ENCODE measurements around the gene CEP128. TPM values are rescaled to one million over a fixed set of nuclear protein-coding genes. Genes with fewer than 3 reads are reported as not detected.

Gene CEP128
- total and polyA plus RNA-seq, 2 experiments from 2014 or later = 7.6 to 17.6 TPM

GRCh38 chr14:80981673-80982072 lies 40.1 kb upstream of the CEP128 start (continued):
- TF ChIP-seq REST (IDR thresholded peaks at IDR 0.05; ENCODE audit: unreplicated experiment) = no peak
- no peak for TF ChIP-seq CREB1 (CRISPR knock-in tag; IDR thresholded peaks at IDR 0.05; ENCODE audit: low read depth)
- no peak for TF ChIP-seq EZH2phosphoT487 (IDR thresholded peaks at IDR 0.05; ENCODE audit: unreplicated experiment)
- TF ChIP-seq ETS1 (IDR thresholded peaks at IDR 0.05) = no peak
- TF ChIP-seq STAT1 (IDR thresholded peaks at IDR 0.05; ENCODE audit: unreplicated experiment) = no peak
- no peak for TF ChIP-seq ZNF331 (CRISPR knock-in tag; IDR thresholded peaks at IDR 0.05; ENCODE audit: low read depth)
- no peak for TF ChIP-seq EZH2 (IDR thresholded peaks at IDR 0.05; ENCODE audit: low read depth, unreplicated experiment)

DNA sequence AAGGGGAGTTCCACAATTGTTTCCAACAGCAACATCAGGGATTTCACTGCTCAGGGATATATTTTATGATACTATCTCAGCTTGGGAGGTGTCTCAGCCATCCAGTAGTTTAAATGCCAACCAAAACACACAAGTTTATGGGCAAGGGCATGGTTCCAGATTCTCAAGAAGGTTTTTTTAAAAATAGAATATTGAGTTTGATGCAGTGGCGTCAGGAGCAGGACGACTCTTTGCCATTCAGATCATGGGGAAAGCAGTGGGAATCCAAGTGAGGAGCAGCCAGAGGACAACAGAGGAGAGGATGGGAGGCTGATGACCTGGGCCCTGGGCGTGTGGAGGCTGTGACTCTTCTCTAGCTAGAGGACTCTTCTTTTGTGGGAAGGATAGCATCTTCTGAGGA lies 39.6 kb upstream of the CEP128 start:
- H3K27ac Mint-ChIP-seq = no peak overlapping the region
- no peak for DNase-seq (ENCODE audit: low spot score)
- no peak overlapping the region for H2AFZ ChIP-seq
- peaks cover 8% of the 10 kb centered on the region for H3K27me3 Mint-ChIP-seq (ENCODE audit: insufficient read depth, low read depth, poor library complexity)
- no peaks in the 10 kb centered on the region for H3K79me2 ChIP-seq (replicated peaks; ENCODE audit: insufficient read depth)
- no peak overlapping the region for H3K4me3 Mint-ChIP-seq
- H3K4me1 Mint-ChIP-seq = no peaks in the 10 kb centered on the region
- no peaks in the 10 kb centered on the region for H3K36me3 ChIP-seq (ENCODE audit: insufficient read depth)
- no peaks in the 10 kb centered on the region for H3K9me3 Mint-ChIP-seq
- no peaks in the 10 kb centered on the region for H4K20me1 ChIP-seq (replicated peaks; ENCODE audit: insufficient read depth)
- no peaks in the 10 kb centered on the region for H3K36me3 Mint-ChIP-seq (ENCODE audit: low read depth)
- no peaks in the 10 kb centered on the region for H3K4me1 ChIP-seq (ENCODE audit: insufficient read depth)
- no peak overlapping the region for H3K4me3 ChIP-seq
- H3K27me3 ChIP-seq (ENCODE audit: insufficient read depth) = no peaks in the 10 kb centered on the region
- H3K27ac ChIP-seq (ENCODE audit: low read depth) = no peak overlapping the region
- H3K9me2 ChIP-seq (ENCODE audit: insufficient read depth) = peaks cover 4% of the 10 kb centered on the region
- no peaks in the 10 kb centered on the region for H3F3A ChIP-seq (replicated peaks; ENCODE audit: low read depth)
- no peak for ATAC-seq
- no peak overlapping the region for H3K4me2 ChIP-seq
- TF ChIP-seq CREB1 (CRISPR knock-in tag; IDR thresholded peaks at IDR 0.05; ENCODE audit: low read depth) (no peak), JUNB (IDR thresholded peaks at IDR 0.05; ENCODE audit: unreplicated experiment) (no peak), REST (IDR thresholded peaks at IDR 0.05; ENCODE audit: unreplicated experiment) (no peak), ETS1 (IDR thresholded peaks at IDR 0.05) (no peak), EZH2phosphoT487 (IDR thresholded peaks at IDR 0.05; ENCODE audit: unreplicated experiment) (no peak)
- TF ChIP-seq, protein P1, sequence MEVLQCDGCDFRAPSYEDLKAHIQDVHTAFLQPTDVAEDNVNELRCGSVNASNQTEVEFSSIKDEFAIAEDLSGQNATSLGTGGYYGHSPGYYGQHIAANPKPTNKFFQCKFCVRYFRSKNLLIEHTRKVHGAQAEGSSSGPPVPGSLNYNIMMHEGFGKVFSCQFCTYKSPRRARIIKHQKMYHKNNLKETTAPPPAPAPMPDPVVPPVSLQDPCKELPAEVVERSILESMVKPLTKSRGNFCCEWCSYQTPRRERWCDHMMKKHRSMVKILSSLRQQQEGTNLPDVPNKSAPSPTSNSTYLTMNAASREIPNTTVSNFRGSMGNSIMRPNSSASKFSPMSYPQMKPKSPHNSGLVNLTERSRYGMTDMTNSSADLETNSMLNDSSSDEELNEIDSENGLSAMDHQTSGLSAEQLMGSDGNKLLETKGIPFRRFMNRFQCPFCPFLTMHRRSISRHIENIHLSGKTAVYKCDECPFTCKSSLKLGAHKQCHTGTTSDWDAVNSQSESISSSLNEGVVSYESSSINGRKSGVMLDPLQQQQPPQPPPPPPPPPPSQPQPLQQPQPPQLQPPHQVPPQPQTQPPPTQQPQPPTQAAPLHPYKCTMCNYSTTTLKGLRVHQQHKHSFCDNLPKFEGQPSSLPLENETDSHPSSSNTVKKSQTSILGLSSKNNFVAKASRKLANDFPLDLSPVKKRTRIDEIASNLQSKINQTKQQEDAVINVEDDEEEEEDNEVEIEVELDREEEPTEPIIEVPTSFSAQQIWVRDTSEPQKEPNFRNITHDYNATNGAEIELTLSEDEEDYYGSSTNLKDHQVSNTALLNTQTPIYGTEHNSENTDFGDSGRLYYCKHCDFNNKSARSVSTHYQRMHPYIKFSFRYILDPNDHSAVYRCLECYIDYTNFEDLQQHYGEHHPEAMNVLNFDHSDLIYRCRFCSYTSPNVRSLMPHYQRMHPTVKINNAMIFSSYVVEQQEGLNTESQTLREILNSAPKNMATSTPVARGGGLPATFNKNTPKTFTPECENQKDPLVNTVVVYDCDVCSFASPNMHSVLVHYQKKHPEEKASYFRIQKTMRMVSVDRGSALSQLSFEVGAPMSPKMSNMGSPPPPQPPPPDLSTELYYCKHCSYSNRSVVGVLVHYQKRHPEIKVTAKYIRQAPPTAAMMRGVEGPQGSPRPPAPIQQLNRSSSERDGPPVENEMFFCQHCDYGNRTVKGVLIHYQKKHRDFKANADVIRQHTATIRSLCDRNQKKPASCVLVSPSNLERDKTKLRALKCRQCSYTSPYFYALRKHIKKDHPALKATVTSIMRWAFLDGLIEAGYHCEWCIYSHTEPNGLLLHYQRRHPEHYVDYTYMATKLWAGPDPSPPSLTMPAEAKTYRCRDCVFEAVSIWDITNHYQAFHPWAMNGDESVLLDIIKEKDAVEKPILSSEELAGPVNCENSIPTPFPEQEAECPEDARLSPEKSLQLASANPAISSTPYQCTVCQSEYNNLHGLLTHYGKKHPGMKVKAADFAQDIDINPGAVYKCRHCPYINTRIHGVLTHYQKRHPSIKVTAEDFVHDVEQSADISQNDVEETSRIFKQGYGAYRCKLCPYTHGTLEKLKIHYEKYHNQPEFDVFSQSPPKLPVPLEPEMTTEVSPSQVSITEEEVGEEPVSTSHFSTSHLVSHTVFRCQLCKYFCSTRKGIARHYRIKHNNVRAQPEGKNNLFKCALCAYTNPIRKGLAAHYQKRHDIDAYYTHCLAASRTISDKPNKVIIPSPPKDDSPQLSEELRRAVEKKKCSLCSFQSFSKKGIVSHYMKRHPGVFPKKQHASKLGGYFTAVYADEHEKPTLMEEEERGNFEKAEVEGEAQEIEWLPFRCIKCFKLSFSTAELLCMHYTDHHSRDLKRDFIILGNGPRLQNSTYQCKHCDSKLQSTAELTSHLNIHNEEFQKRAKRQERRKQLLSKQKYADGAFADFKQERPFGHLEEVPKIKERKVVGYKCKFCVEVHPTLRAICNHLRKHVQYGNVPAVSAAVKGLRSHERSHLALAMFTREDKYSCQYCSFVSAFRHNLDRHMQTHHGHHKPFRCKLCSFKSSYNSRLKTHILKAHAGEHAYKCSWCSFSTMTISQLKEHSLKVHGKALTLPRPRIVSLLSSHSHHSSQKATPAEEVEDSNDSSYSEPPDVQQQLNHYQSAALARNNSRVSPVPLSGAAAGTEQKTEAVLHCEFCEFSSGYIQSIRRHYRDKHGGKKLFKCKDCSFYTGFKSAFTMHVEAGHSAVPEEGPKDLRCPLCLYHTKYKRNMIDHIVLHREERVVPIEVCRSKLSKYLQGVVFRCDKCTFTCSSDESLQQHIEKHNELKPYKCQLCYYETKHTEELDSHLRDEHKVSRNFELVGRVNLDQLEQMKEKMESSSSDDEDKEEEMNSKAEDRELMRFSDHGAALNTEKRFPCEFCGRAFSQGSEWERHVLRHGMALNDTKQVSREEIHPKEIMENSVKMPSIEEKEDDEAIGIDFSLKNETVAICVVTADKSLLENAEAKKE (CRISPR knock-in tag; IDR thresholded peaks at IDR 0.05) = no peak
